Skeletal muscle cell (primary cell): ENCODE data around the gene RNF223.
"Not testable (repeated sequence)": the region's sequence is repeated elsewhere in the genome, so short reads cannot be mapped to it uniquely, and the experiment has no call there.

Experiments used
- DNase-seq: peaks from one replicate; pipeline ENCODE4 v3.0.0-alpha.2; 2010; ENCODE audit warnings: low read depth
- H3K4me3 ChIP-seq: 2 replicates; pipeline ENCODE4 v1.5.1; 2011; ENCODE audit warnings: low read depth, mild to moderate bottlenecking, control low read depth, low read length, moderate library complexity

Gene RNF223

GRCh38 chr1:1037366-1038327 is 36.5 kb downstream of the RNF223 start:
- DNase-seq: no peak
- no peak overlapping the region for H3K4me3 ChIP-seq

GRCh38 chr1:1035291-1035943 is 38.7 kb downstream of the RNF223 start:
- no peak overlapping the region for H3K4me3 ChIP-seq
- DNase-seq: no peak

GRCh38 chr1:1034439-1034781 is 39.7 kb downstream of the RNF223 start:
- DNase-seq: no peak
- no peak overlapping the region for H3K4me3 ChIP-seq

GRCh38 chr1:1033731-1034438 is 40.2 kb downstream of the RNF223 start:
- DNase-seq: no peak
- H3K4me3 ChIP-seq: peak overlapping the region; percentile 28

- peak overlapping the region; percentile 47 for H3K4me3 ChIP-seq
- DNase-seq: peak; percentile 20
Measured at GRCh38 chr1:1033009-1033587, 41.0 kb downstream of the RNF223 start.

- H3K4me3 ChIP-seq: peak overlapping the region; percentile 47
- no peak for DNase-seq
Measured at GRCh38 chr1:1032424-1032823, 41.7 kb downstream of the RNF223 start.

GRCh38 chr1:1031659-1032235 is 42.4 kb downstream of the RNF223 start:
- no peak for DNase-seq
- no peak overlapping the region for H3K4me3 ChIP-seq

- not testable (repeated sequence) for DNase-seq, H3K4me3 ChIP-seq
Measured at GRCh38 chr1:1030867-1031658, 43.0 kb downstream of the RNF223 start.

- no peak for DNase-seq
- no peak overlapping the region for H3K4me3 ChIP-seq
Measured at GRCh38 chr1:1027791-1028190, 46.3 kb downstream of the RNF223 start.

GRCh38 chr1:1026599-1027413 is 47.3 kb downstream of the RNF223 start:
- H3K4me3 ChIP-seq: no peak overlapping the region
- DNase-seq: no peak

GRCh38 chr1:1025730-1026129 is 48.4 kb downstream of the RNF223 start:
- no peak for DNase-seq
- H3K4me3 ChIP-seq: no peak overlapping the region

GRCh38 chr1:1024771-1025699 is 49.1 kb downstream of the RNF223 start:
- no peak overlapping the region for H3K4me3 ChIP-seq
- no peak for DNase-seq

GRCh38 chr1:1024149-1024770 is 49.8 kb downstream of the RNF223 start:
- no peak overlapping the region for H3K4me3 ChIP-seq

GRCh38 chr1:1023700-1024099 is 50.4 kb downstream of the RNF223 start:
- DNase-seq: no peak
- no peak overlapping the region for H3K4me3 ChIP-seq

More at GRCh38 chr1:1024149-1024770, 49.8 kb downstream of the RNF223 start:
- DNase-seq: no peak

- DNase-seq: no peak
- H3K4me3 ChIP-seq: no peak overlapping the region
Measured at GRCh38 chr1:1022302-1023009, 51.6 kb downstream of the RNF223 start.

GRCh38 chr1:1021920-1022259 is 52.2 kb downstream of the RNF223 start:
- no peak overlapping the region for H3K4me3 ChIP-seq
- DNase-seq: no peak
